PFSK-1 (cell line): ENCODE measurements around the gene GDI1.

Source experiments
- FOXP2 ChIP-seq: optimal IDR thresholded peaks from 2 replicates; pipeline ENCODE3; 2011; ENCODE audit warnings: borderline replicate concordance, control low read depth, inconsistent platforms; ENCODE audit not compliant: insufficient read depth; ENCODE audit errors: extremely low read length, extremely low read depth
- POLR2AphosphoS5 ChIP-seq: IDR thresholded peaks from 2 replicates; pipeline ENCODE4 v1.6.1; 2012; ENCODE audit warnings: low read depth, mild to moderate bottlenecking, control low read depth, low read length, moderate library complexity
- SIN3A ChIP-seq: IDR thresholded peaks from 2 replicates; pipeline ENCODE4 v1.6.1; 2012; ENCODE audit warnings: mild to moderate bottlenecking, low read length, moderate library complexity, borderline replicate concordance; ENCODE audit not compliant: insufficient read depth
- TAF1 ChIP-seq: IDR thresholded peaks from 2 replicates; pipeline ENCODE4 v1.6.1; 2012; ENCODE audit warnings: low read length, control low read depth, borderline replicate concordance; ENCODE audit not compliant: insufficient read depth

GRCh38 chrX:154417157-154417556, 19.8 kb upstream of the GDI1 start:
- TF ChIP-seq POLR2AphosphoS5 (no peak), FOXP2 (no peak), SIN3A (no peak), TAF1 (no peak)
